ENCODE measurements around the gene GAL3ST3. TPM values are rescaled to one million over a fixed set of nuclear protein-coding genes. Genes with fewer than 3 reads are reported as not detected.

GAL3ST3 gene
- total RNA-seq, 1 donor from 2014 or later = 0.94 TPM

- H3K4me3 Mint-ChIP-seq (ENCODE audit: unreplicated experiment) = peak overlapping the region; percentile 100
- peak overlapping the region; percentile 99 for H3K27ac Mint-ChIP-seq (ENCODE audit: unreplicated experiment)
- no peaks in the 10 kb centered on the region for H3K27me3 Mint-ChIP-seq (ENCODE audit: unreplicated experiment)
- DNase-seq (ENCODE audit: extremely low spot score, unreplicated experiment) = no peak
- H3K36me3 Mint-ChIP-seq (ENCODE audit: unreplicated experiment) = peaks cover 20% of the 10 kb centered on the region
- TF ChIP-seq CTCF (IDR thresholded peaks at IDR 0.05) = no peak
- no peaks in the 10 kb centered on the region for H3K9me3 Mint-ChIP-seq (ENCODE audit: unreplicated experiment)
- peaks cover 46% of the 10 kb centered on the region for H3K4me1 Mint-ChIP-seq (ENCODE audit: unreplicated experiment)
Observed at GRCh38 chr11:66051371-66051765, 2.4 kb upstream of the GAL3ST3 start.

GRCh38 chr11:66050581-66051231 lies 1.7 kb upstream of the GAL3ST3 start:
- Mint-ChIP-seq H3K4me3 (ENCODE audit: unreplicated experiment) (peak overlapping the region; percentile 100), H3K4me1 (ENCODE audit: unreplicated experiment) (peaks cover 46% of the 10 kb centered on the region), H3K36me3 (ENCODE audit: unreplicated experiment) (peaks cover 15% of the 10 kb centered on the region), H3K27ac (ENCODE audit: unreplicated experiment) (peak overlapping the region; percentile 99), H3K27me3 (ENCODE audit: unreplicated experiment) (no peaks in the 10 kb centered on the region), H3K9me3 (ENCODE audit: unreplicated experiment) (no peaks in the 10 kb centered on the region)
- DNase-seq (ENCODE audit: extremely low spot score, unreplicated experiment) = no peak
- TF ChIP-seq CTCF (IDR thresholded peaks at IDR 0.05) = no peak

GRCh38 chr11:66047541-66048365 lies 1.2 kb downstream of the GAL3ST3 start:
- Mint-ChIP-seq H3K27ac (ENCODE audit: unreplicated experiment) (no peak overlapping the region), H3K4me1 (ENCODE audit: unreplicated experiment) (peaks cover 39% of the 10 kb centered on the region), H3K27me3 (ENCODE audit: unreplicated experiment) (no peaks in the 10 kb centered on the region), H3K36me3 (ENCODE audit: unreplicated experiment) (peaks cover 3% of the 10 kb centered on the region), H3K9me3 (ENCODE audit: unreplicated experiment) (no peaks in the 10 kb centered on the region), H3K4me3 (ENCODE audit: unreplicated experiment) (no peak overlapping the region)
- TF ChIP-seq CTCF (IDR thresholded peaks at IDR 0.05) = no peak
- no peak for DNase-seq (ENCODE audit: extremely low spot score, unreplicated experiment)

- Mint-ChIP-seq H3K27me3 (ENCODE audit: unreplicated experiment) (no peaks in the 10 kb centered on the region), H3K27ac (ENCODE audit: unreplicated experiment) (no peak overlapping the region), H3K9me3 (ENCODE audit: unreplicated experiment) (no peaks in the 10 kb centered on the region), H3K36me3 (ENCODE audit: unreplicated experiment) (no peaks in the 10 kb centered on the region), H3K4me3 (ENCODE audit: unreplicated experiment) (no peak overlapping the region), H3K4me1 (ENCODE audit: unreplicated experiment) (peaks cover 34% of the 10 kb centered on the region)
- TF ChIP-seq CTCF (IDR thresholded peaks at IDR 0.05) = no peak
- DNase-seq (ENCODE audit: extremely low spot score, unreplicated experiment) = no peak
Observed at GRCh38 chr11:66046901-66047300, 2.1 kb downstream of the GAL3ST3 start.

- no peaks in the 10 kb centered on the region for H3K9me3 Mint-ChIP-seq (ENCODE audit: unreplicated experiment)
- no peak overlapping the region for H3K4me3 Mint-ChIP-seq (ENCODE audit: unreplicated experiment)
- no peaks in the 10 kb centered on the region for H3K36me3 Mint-ChIP-seq (ENCODE audit: unreplicated experiment)
- TF ChIP-seq CTCF (IDR thresholded peaks at IDR 0.05) = peak; percentile 91
- no peak overlapping the region for H3K27ac Mint-ChIP-seq (ENCODE audit: unreplicated experiment)
- peak; percentile 92 for DNase-seq (ENCODE audit: extremely low spot score, unreplicated experiment)
- H3K4me1 Mint-ChIP-seq (ENCODE audit: unreplicated experiment) = peaks cover 23% of the 10 kb centered on the region
- no peaks in the 10 kb centered on the region for H3K27me3 Mint-ChIP-seq (ENCODE audit: unreplicated experiment)
Observed at GRCh38 chr11:66045177-66045639, 3.8 kb downstream of the GAL3ST3 start.
